NAMALWA (cell line): ENCODE results near the gene CNNM3.

Experiments used
- DNase-seq: peaks from one replicate; pipeline ENCODE4 v3.0.0-alpha.2; 2015; ENCODE audit warnings: low spot score

Gene CNNM3

DNA sequence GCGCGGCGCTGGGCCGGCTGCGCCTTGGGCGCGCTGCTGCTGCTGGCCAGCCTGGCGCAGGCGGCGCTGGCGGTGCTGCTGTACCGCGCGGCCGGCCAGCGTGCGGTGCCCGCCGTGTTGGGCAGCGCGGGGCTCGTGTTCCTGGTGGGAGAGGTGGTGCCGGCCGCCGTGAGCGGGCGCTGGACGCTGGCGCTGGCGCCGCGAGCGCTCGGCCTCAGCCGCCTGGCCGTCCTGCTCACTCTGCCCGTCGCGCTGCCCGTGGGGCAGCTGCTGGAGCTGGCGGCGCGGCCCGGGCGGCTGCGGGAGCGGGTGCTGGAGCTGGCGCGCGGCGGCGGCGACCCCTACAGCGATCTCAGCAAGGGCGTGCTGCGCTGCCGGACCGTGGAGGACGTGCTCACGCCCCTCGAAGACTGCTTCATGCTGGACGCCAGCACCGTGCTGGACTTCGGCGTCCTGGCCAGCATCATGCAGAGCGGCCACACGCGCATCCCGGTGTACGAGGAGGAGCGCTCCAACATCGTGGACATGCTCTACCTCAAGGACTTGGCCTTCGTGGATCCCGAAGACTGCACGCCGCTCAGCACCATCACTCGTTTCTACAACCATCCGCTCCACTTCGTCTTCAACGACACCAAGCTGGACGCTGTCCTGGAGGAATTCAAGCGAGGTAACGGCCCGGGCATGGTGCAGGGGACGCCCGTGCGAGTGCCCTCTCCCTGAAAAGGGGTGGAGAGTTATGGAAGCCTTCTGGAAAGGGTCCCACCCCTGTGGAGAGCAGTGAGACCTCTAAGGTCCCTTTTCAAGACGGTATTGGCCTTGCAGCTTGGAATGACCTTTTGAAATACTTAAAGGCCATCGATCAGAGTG, 1.0 kb downstream of the CNNM3 start:
- no peak for DNase-seq

DNA sequence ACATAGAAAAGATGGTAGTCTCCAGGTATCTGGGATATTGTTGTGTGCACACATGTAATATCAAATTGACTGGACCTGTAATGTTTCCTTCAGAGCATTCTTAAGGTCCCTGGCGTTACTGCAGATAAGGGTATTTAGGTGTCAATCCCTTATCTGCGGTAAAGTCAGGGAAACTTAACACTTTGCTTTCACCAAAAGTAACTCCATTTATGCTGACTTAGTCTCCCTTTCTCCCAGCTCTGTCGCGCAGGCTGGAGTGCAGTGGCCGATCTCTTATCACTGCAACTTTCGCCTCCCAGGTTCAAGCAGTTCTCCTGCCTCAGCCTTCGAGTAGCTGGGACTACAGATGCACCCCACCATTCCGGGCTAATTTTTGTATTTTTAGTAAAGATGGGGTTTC, 1.8 kb downstream of the CNNM3 start:
- no peak for DNase-seq

DNA sequence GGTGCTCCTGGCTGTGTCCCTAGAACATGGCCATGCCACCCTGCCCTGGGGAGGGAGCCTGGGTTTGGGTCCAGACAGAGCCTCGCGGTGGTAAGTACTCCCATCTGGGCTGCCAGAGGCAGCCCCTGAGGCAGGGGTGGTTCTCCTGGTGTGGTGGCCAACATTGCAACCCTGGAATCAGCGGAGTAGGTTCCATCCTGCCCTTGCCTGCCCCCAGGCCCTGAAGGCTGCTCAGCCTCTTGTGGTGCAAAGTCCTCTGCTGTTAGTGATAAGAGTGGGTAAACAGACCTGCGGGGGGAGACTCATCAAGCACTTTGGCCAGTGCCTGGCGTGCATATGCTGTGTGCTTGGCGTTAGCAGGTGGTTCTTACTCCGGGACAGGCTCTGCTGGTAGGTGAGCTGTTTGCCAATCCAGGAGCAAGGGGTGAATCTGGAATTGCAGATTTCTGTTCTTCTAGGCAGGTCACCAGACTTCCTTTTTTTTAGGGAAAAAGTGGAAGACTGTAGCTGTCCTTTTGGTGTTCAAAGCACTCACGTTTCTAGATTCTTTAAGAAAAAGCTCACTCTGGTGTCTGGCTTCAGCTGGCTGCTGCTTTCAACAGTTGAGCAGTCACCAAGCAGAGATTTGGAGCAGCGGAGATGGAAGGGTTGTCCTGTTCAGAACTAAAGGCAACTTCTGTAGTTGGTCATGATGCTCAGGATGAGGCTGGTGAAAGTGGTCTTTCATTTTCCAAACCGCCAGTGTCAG, 3.2 kb downstream of the CNNM3 start:
- no peak for DNase-seq

DNA sequence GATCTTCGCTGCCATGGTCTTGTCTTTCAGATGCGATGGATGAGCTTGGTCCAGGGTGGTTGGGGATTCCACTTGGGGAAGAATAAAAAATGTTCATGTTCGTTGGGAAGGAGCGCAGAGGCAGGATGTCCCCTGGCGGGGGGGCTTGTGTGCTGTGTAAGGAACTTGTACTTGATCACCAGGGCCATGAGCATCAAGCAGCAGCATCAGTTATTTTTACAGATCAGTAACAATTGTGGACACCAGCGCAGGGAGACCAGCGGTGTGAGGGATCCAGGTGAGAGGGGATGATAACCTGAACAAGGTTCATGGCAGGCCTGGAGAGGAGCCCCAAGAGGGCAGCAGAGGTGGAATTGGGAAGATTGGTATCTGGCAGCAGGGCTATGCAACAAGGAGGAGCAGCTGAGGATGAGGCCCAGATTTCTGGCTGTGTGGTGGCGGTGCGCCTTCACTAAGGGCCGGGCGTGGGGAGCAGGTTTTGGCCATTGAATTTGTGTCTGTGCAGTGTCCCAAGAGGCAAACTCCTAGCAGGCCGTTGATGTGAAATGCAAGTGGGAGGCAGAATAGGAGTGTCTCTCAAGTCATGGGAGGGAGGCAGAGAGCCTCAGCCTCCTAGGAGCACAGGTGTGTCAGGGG, 3.9 kb downstream of the CNNM3 start:
- no peak for DNase-seq

DNA sequence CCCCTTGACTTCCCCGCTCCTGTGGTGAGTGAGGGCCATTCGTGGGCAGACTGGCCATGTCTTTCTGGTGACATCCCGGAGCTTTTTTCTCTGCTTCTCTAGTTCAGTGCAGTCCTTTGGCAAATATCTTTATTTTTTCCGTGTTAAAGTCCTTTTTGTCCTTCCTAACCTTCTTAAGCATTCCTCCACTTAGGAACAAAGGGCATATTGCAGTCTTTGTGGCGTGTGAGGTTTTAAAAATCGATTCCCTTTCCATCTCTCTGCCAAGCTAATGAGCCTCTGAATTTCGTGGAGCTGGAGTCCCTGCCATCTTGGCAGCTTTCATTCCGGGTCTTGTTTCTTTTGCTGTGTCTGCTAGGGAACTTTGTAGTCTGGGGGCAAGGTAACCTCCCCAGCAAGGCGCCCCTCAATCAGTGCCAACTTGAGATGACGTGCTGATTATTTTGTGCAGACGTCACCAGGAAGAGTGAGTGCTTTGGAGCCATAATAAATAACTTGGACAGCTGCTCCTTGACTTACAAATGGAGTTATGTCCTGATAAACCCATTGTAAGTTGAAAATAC, 5.1 kb downstream of the CNNM3 start:
- no peak for DNase-seq

DNA sequence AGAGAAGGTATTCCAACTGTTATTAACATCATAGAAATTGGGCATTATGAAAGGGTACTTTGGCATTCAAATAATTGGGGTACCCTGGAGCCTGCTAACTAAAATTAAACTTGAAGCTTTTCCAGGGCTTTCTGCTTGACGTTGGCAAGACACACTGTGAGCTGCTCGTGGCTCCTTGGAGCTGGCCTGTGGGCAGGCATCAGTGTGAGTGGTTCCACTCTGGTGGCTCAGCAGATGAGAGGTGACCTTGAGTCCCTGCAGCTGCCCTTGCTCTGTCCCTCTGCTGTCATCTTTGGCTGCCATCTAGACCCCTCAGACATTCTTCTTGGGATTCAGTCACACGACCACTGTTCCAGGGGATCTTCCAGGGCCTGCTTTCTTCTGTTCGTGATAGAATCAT, 6.7 kb downstream of the CNNM3 start:
- no peak for DNase-seq

DNA sequence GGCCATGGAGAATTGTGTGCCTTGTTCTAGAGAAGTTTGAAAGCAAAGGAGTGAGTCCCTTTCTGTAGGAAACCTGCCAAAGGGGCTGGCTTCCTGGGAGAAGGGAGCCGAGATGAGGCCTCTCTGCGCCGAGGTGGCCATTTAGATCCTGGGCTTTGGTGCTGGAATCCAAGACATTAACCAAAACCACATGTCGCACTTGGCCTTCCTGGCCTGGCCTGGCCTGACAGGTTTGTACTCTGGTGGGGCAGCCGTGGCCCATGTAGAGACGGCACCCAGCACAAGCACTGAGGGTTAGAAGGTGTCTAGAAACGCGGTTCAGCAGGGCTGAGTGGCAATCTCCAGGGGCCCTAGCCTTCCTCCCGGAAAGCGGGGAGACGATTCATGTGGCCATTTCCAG, 7.1 kb downstream of the CNNM3 start:
- no peak for DNase-seq

DNA sequence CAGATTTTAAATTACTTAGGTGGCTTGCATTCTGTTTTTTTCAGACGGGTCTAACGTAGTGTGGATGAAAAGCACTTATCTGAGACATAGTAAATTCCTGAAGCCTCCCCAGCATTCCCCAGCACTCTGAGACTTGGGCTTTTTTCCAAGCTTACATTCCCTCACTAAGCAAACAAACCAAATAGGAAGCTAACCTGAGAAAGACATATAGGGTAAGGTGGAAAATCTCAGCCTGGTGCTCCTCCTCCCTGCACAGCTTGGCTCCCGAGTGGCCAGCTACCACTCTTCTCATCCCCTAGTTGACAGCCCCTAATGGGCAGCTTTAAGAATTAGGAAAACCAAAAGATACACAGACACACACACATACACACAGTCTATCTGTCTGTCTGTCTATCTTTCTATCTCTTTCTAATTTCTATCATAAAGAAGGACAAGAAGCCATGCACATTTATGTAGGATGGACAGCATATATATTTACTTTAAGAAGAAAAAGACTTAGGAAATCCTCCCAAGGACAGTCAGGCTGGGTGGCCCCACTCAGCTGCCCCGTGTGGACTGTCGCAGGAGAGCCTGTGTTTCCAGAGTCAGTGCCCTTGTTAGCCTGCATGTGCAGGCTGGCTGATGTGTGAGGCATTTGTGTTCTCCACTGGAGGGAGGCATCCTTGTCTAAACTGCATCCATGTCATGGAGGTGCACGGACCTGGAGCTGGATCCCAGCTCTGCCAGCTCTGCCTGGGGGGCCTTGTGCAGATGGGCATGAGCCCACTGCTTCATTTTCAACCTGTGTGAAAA, 8.2 kb downstream of the CNNM3 start:
- no peak for DNase-seq

DNA sequence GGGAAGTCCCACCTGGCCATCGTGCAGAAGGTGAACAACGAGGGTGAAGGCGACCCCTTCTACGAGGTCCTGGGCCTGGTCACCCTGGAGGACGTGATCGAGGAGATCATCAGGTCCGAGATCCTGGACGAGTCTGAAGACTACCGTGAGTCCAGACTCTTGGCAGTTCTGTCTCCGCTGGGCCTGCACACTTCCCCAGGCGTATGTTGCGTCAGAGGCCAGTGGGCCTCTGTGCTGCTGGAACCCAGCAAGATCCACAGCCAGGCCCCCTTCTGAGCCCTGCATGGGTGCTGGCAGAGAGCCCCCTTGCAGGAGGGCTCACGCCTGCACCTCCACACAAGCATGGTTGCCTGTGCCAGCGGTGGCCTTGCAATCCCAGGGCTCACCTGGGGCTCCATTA, 9.0 kb downstream of the CNNM3 start:
- no peak for DNase-seq

DNA sequence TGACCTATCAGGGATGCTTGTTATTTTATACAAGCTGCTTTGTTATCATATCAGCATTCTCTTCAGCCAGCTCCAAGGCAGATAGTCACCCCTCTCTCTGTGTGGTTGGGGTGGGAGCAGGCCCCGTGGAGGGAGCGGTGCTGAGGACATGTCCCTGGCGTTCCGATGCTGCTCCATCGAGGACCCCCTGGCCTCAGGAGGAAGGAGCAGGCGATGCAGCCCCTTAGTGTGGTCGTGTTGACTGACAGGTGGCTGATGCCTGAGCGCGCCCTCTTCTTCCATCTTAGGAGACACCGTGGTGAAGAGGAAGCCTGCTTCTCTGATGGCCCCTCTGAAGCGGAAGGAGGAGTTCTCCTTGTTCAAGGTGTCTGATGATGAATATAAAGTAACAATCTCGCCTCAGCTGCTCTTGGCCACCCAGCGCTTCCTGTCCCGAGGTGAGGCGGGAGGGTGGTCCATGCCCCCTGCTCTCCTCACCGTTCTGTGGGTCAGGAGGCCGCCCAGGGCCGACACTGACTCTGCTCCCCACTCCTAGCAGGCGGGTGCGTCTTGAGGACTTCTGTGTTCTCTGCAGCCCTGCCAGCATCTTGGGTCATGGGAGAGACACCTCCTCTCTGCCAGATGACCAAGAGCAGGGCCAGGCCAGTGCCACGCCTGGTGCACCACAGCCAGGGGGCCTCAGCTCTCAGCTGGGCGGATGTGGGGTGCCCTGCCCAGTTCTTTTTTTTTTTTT, 10.6 kb downstream of the CNNM3 start:
- no peak for DNase-seq

DNA sequence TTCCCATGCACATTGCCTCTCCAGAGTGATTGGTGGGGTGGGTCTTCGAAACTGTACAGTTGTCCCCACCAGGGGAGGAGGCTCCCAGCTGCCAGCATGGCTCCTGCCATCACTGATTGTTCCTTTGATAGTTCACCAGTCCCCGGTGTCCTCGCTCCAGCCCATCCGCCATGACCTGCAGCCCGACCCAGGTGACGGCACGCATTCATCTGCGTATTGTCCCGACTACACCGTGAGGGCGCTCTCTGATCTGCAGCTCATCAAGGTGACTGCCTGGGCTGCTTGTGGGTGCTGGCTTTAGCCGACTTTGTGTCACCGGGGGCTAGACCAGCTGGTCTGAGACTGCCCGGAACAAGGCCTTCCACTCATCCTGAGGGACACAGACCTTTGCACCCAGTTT, 12.4 kb downstream of the CNNM3 start:
- no peak for DNase-seq

DNA sequence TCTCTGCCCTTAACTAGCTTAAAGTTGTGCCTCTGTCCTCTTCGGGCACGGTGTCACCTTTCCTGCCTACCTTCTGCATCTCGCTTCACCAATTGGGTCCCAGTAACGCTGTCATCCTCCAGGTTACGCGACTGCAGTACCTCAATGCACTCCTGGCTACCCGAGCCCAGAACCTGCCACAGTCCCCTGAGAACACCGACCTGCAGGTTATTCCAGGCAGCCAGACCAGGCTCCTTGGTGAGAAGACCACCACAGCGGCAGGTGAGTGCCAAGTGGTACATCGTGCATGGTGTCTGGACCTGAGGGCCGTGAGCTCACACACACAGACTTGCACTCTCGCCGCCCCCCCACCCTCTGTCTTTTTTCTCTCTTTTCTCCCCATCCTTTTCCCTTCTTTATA, 12.8 kb downstream of the CNNM3 start:
- DNase-seq = no peak

DNA sequence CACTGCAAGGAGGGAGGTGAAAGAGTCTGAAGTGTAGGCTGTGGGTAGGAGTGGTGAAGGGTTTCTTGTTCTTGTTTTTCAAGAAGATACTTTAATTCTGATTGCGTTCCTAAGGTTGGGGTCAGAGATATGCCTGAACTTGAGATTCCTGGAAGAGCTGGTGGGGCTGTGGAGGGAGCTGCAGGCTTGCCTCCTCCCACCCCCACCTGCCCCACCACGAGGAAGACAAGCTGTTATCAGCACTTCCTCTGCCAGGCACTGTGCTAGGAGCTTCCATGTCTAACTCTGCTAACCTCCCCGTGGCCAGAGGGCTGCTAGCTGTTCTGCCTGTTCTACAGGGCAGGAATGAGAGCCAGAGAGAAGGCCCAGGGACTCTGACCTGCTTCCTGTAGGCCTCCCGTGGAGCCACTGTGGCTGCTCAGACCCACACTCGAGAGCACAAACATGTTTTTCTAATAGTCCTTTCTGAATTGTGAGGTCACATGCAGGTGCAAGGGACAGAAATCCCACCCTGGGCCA, 14.0 kb downstream of the CNNM3 start:
- DNase-seq = no peak

DNA sequence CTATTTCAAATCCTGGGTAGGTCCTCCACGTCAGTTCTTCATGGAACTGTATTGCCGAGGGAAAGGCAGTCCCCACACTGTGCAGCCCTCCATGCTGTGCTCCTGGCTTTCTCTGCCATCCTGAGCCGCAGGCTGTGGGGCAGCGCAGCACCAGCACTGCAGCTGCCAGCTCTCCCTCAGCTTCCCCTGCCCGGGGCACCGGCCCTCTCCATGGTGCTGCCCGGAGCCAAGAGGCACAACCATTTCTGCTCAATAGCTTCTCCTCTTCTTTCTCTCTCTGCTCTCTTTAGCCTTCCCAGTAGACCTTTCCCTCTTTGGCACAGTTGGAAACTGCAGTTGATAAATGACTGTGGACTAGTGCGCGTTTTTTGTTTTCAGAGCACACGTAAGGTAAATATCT, 15.6 kb downstream of the CNNM3 start:
- DNase-seq = no peak

DNA sequence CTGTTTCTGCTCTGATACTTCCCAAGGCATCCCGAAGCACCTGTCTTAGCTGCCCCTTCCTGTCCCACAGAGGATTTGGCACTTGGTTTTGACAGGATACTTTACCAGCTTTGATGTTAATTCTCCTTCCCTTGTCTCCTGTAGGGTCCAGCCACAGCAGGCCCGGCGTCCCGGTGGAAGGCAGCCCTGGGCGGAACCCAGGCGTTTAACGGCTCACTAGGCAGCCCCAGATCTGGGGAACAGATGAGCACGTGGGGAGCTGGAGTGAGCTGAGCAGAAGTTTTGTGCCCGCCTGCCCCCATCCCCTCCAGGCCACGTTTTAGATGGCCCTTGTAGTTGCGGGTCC, 16.3 kb downstream of the CNNM3 start:
- no peak for DNase-seq

DNA sequence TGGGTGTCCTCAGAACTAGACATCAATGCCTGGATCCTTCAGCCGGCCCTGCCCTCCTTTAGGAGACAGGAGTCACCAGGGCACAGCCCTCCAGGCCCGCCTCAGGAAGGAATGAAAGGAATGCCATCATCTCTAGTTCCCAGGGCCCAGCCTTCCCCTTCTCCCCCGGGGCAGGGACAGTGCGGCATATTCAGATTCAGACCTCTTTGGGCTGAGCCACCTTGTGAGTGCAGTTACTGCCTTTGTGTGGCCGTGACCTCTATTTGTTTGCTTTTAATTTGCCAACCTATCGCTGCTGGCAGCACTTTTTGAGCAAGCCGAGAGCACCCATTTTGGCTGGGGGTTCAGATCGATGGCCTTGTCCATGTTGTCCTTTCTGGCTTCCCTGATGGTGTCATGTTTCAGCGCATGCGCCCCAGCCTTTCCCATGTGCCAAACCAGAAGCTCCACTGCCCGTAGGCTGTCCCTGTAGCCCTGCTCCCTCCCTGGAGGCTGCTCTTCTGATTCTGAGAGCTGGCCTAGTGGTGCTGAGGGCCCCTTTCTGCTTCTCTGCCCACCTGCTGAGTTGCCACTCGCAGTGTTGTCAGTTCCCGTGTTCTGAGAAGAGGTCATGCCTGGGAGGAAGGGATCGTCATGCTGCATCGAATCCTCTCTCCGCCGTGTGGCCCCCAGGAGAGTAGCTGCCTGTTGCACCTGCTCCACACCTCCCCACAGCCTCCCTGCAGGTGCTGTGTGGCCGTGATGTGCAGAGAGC, 16.9 kb downstream of the CNNM3 start:
- DNase-seq = peak; percentile 46

DNA sequence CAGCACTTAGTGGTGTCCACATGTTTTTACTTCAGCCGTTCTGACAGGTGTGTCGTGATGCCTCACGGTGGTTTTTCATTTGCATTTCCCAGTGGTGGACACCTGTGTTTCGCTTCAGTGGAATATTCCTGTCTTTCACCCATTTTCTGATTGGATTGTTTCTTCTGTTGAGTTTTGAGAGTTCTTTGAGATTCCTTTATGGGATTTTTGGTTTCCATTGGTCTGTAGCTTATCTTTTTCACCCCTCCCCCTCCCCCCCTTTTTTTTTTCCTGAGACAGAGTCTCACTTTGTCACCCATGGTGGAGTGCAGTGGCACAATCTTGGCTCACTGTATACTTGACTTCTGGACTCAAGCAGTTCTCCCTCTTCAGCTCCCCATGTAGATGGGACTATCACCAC, 19.8 kb downstream of the CNNM3 start:
- no peak for DNase-seq

DNA sequence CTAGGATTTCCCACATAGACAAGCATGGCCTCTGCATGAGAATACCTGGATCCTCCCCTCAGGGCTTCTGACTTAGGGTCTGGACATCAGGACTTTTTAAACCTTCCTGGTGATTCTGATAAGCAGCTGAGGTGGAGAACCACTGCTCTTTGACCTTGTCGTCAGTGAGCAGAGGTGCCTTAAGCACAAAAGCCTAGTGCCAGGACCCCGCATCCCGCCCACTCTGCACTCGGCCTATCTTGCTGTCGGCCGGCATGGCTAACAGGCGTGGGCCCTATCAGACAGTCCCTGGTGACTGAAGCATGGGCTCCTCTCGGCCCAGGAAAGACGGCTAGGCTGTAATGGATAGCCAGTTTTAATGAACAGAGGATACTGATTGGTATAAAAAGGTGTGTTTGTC, 21.5 kb downstream of the CNNM3 start:
- DNase-seq = no peak

DNA sequence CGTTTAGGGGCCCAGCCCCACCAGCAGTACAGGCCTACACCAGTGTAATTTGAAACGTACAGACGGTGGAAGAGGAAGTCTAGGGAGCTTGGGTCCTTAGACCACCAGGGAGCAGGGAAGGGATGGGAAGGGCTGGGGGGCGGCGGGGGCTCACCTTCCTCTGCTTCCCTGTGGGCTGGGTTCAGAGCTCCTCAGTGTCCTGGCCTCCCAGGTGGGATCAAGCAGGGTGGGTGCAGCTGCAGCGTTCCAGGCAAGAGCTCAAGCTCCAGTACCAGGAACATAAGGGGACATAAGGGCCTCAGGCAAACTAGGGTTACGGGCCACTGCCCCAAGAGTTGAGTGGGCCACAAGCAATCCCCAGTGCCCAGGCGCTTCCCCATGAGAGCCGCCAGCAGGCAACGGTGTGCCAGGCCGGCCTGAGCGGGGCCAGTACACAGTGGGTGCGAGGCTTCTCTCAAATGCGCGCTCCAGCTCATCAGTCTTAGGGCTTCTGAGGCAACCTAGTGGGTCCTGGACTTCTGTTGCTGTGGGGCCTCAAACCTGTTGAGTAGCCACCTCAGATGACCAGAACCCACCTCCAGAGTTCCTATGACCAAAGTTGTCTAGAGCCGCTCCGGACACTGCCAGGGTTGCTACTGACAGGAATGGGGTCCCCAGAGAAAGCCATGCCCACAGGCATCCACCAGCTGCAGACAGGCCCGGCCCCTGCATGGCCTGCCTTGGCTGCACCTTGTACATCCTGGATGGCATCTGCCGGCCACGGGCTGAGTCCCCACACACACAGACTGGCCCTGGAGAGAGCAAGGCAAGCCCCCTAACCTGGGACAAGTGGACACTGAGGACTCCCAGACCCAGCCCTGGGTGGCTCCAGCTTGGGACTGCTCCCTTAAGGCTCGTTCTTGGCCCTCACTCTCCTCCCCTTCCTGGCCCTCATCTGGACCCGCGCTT, 22.6 kb downstream of the CNNM3 start:
- no peak for DNase-seq
